ENCODE results near the gene COL5A1.

The COL5A1 gene

GRCh38 chr9:134847752-134848432, 206.3 kb downstream of the COL5A1 start:
- Histone ChIP-seq H3K79me2 (ENCODE audit: low read length) (no peaks in the 10 kb centered on the region), H2AFZ (ENCODE audit: low read depth, low read length) (no peak overlapping the region), H3K27me3 (ENCODE audit: low read depth, low read length) (no peaks in the 10 kb centered on the region), H3K4me3 (ENCODE audit: low read length) (no peak overlapping the region), H4K20me1 (ENCODE audit: insufficient read depth, low read length) (no peaks in the 10 kb centered on the region), H3K9ac (ENCODE audit: low read length) (no peak overlapping the region), H3K4me1 (ENCODE audit: low read length) (peaks cover under 1% of the 10 kb centered on the region), H3K27ac (ENCODE audit: low read length) (no peak overlapping the region), H3K9me3 (ENCODE audit: insufficient read depth, low read length) (no peaks in the 10 kb centered on the region), H3K4me2 (ENCODE audit: low read length) (no peak overlapping the region), H3K36me3 (replicated peaks; ENCODE audit: low read depth, low read length) (no peaks in the 10 kb centered on the region)
- no peak for TF ChIP-seq CTCF (IDR thresholded peaks at IDR 0.05; ENCODE audit: low read depth, low read length)
- TF ChIP-seq EZH2phosphoT487 (IDR thresholded peaks at IDR 0.05; ENCODE audit: low read depth): no peak

GRCh38 chr9:134848504-134848903, 206.9 kb downstream of the COL5A1 start:
- no peak overlapping the region for H3K4me2 ChIP-seq (ENCODE audit: low read length)
- H3K36me3 ChIP-seq (replicated peaks; ENCODE audit: low read depth, low read length): no peaks in the 10 kb centered on the region
- TF ChIP-seq CTCF (IDR thresholded peaks at IDR 0.05; ENCODE audit: low read depth, low read length) (no peak), EZH2phosphoT487 (IDR thresholded peaks at IDR 0.05; ENCODE audit: low read depth) (no peak)
- peaks cover 6% of the 10 kb centered on the region for H3K4me1 ChIP-seq (ENCODE audit: low read length)
- H4K20me1 ChIP-seq (ENCODE audit: insufficient read depth, low read length): no peaks in the 10 kb centered on the region
- H3K4me3 ChIP-seq (ENCODE audit: low read length): no peak overlapping the region
- H2AFZ ChIP-seq (ENCODE audit: low read depth, low read length): no peak overlapping the region
- no peaks in the 10 kb centered on the region for H3K27me3 ChIP-seq (ENCODE audit: low read depth, low read length)
- no peak overlapping the region for H3K9ac ChIP-seq (ENCODE audit: low read length)
- H3K79me2 ChIP-seq (ENCODE audit: low read length): no peaks in the 10 kb centered on the region
- no peaks in the 10 kb centered on the region for H3K9me3 ChIP-seq (ENCODE audit: insufficient read depth, low read length)
- H3K27ac ChIP-seq (ENCODE audit: low read length): no peak overlapping the region

GRCh38 chr9:134850611-134851010, 209.0 kb downstream of the COL5A1 start:
- no peaks in the 10 kb centered on the region for H3K9me3 ChIP-seq (ENCODE audit: insufficient read depth, low read length)
- H3K27me3 ChIP-seq (ENCODE audit: low read depth, low read length): no peaks in the 10 kb centered on the region
- H3K36me3 ChIP-seq (replicated peaks; ENCODE audit: low read depth, low read length): no peaks in the 10 kb centered on the region
- H4K20me1 ChIP-seq (ENCODE audit: insufficient read depth, low read length): no peaks in the 10 kb centered on the region
- no peak overlapping the region for H3K4me3 ChIP-seq (ENCODE audit: low read length)
- H3K27ac ChIP-seq (ENCODE audit: low read length): no peak overlapping the region
- no peak overlapping the region for H2AFZ ChIP-seq (ENCODE audit: low read depth, low read length)
- TF ChIP-seq EZH2phosphoT487 (IDR thresholded peaks at IDR 0.05; ENCODE audit: low read depth) (no peak), CTCF (IDR thresholded peaks at IDR 0.05; ENCODE audit: low read depth, low read length) (no peak)
- peaks cover 18% of the 10 kb centered on the region for H3K4me1 ChIP-seq (ENCODE audit: low read length)
- H3K9ac ChIP-seq (ENCODE audit: low read length): no peak overlapping the region
- H3K4me2 ChIP-seq (ENCODE audit: low read length): no peak overlapping the region
- H3K79me2 ChIP-seq (ENCODE audit: low read length): no peaks in the 10 kb centered on the region

GRCh38 chr9:134851020-134851419, 209.4 kb downstream of the COL5A1 start:
- no peaks in the 10 kb centered on the region for H3K79me2 ChIP-seq (ENCODE audit: low read length)
- no peaks in the 10 kb centered on the region for H3K9me3 ChIP-seq (ENCODE audit: insufficient read depth, low read length)
- H3K27me3 ChIP-seq (ENCODE audit: low read depth, low read length): no peaks in the 10 kb centered on the region
- H3K4me3 ChIP-seq (ENCODE audit: low read length): no peak overlapping the region
- no peak overlapping the region for H3K27ac ChIP-seq (ENCODE audit: low read length)
- H3K4me1 ChIP-seq (ENCODE audit: low read length): peaks cover 20% of the 10 kb centered on the region
- no peaks in the 10 kb centered on the region for H3K36me3 ChIP-seq (replicated peaks; ENCODE audit: low read depth, low read length)
- H3K4me2 ChIP-seq (ENCODE audit: low read length): no peak overlapping the region
- no peaks in the 10 kb centered on the region for H4K20me1 ChIP-seq (ENCODE audit: insufficient read depth, low read length)
- no peak overlapping the region for H3K9ac ChIP-seq (ENCODE audit: low read length)
- H2AFZ ChIP-seq (ENCODE audit: low read depth, low read length): no peak overlapping the region
- TF ChIP-seq CTCF (IDR thresholded peaks at IDR 0.05; ENCODE audit: low read depth, low read length) (no peak), EZH2phosphoT487 (IDR thresholded peaks at IDR 0.05; ENCODE audit: low read depth) (no peak)
